Transverse colon (tissue), 4 donors: ENCODE results near the gene DENND1A. TPM values are rescaled to one million over a fixed set of nuclear protein-coding genes. Genes with fewer than 3 reads are reported as not detected.

Source experiments
- DNase-seq: peaks from one replicate; pipeline ENCODE4 v3.0.0-alpha.2; 2019
- H3K27ac ChIP-seq, 4 donors: fragments of 200-600 bp; sonication (generic); 2 replicates each; pipeline ENCODE4 v1.5.1; 2016 to 2018; ENCODE audit warnings: inconsistent platforms in 4 of 4
- H3K27me3 ChIP-seq: fragments of 200-600 bp; sonication (generic); 2 replicates; pipeline ENCODE4 v1.5.1; 2017; ENCODE audit warnings: inconsistent platforms
- H3K36me3 ChIP-seq, 4 donors: fragments of 200-600 bp; sonication (generic); 2 replicates each; pipeline ENCODE4 v1.5.1; 2017 to 2019; ENCODE audit warnings: inconsistent platforms in 4 of 4
- H3K4me1 ChIP-seq, 4 donors: fragments of 200-600 bp; sonication (generic); 2 replicates each; pipeline ENCODE4 v1.5.1; 2017 to 2020; ENCODE audit warnings: inconsistent platforms in 4 of 4
- H3K4me3 ChIP-seq, 4 donors: fragments of 200-600 bp; sonication (generic); 1 replicate in 1 of 4; 2 replicates in 3 of 4; pipeline versions ENCODE4 v1.5.1 to v1.6.1; 2017 to 2019; ENCODE audit warnings: inconsistent platforms in 4 of 4
- H3K9me3 ChIP-seq, 2 donors: fragments of 200-600 bp; sonication (generic); 2 replicates each; pipeline ENCODE4 v1.5.1; 2017 to 2019; ENCODE audit warnings: inconsistent platforms in 2 of 2
- EP300 ChIP-seq: sonication (generic); formaldehyde crosslinking; IDR thresholded peaks from one replicate; pipeline ENCODE4 v1.6.1; 2017; ENCODE audit warnings: antibody characterized with exemption, low read depth
- POLR2A ChIP-seq: fragments of 450-650 bp; IDR thresholded peaks from one replicate; pipeline ENCODE4 v1.6.1; 2016; ENCODE audit warnings: antibody characterized with exemption, mild to moderate bottlenecking, moderate library complexity
- POLR2AphosphoS5 ChIP-seq, 3 donors: sonication (generic); formaldehyde crosslinking; IDR thresholded peaks; one replicate each; pipeline ENCODE4 v1.6.1; 2016; ENCODE audit warnings: antibody characterized with exemption in 3 of 3
- WGBS, 2 donors: methylation state at CpG; one replicate each; pipeline ENCODE4 v1.1.5; 2018; ENCODE audit warnings: low coverage in 1 of 2; 5-methylcytosine and 5-hydroxymethylcytosine counted together
- in situ Hi-C, 4 donors: fragments of 200-750 bp; cut with MboI; loops; one replicate each; pipeline versions ENCODE4 v1.15.0 to v1.15.1; 2017; ENCODE audit warnings: low sequenced_read_pairs in 3 of 4, low pct_ligation_motif_present in 1 of 4, low pct_unique_long_range_greater_than_20kb in 1 of 4
- intact Hi-C: fragments of 100-400 bp; cut with DNase I; formaldehyde crosslinking; loops from one replicate; pipeline ENCODE4 v1.15.1; 2023; ENCODE audit warnings: low total_unique reads
- total RNA-seq, 4 donors: library from RNA; depleted of rRNA; stranded (reverse); fragments of >200 nt; gene quantifications; one replicate each; pipeline ENCODE4 v1.1.0, GENCODE V29; 2016
- TF ChIP-seq, protein P1 (sequence below), 5 experiments: fragments of 200-600 bp in 3 of 5; fragments of 450-650 bp in 2 of 5; sonication (generic) in 3 of 5; IDR thresholded peaks; 1 replicate in 2 of 5; 2 replicates in 3 of 5; pipeline ENCODE4 v1.5.1; 2016 to 2017; ENCODE audit warnings: antibody characterized with exemption in 5 of 5, inconsistent platforms in 3 of 5, mild to moderate bottlenecking in 2 of 5, moderate library complexity in 1 of 5

The DENND1A gene
- total RNA-seq, 4 donors from 2014 or later: 12.5 to 78.6 (median 40.0) TPM

DNA sequence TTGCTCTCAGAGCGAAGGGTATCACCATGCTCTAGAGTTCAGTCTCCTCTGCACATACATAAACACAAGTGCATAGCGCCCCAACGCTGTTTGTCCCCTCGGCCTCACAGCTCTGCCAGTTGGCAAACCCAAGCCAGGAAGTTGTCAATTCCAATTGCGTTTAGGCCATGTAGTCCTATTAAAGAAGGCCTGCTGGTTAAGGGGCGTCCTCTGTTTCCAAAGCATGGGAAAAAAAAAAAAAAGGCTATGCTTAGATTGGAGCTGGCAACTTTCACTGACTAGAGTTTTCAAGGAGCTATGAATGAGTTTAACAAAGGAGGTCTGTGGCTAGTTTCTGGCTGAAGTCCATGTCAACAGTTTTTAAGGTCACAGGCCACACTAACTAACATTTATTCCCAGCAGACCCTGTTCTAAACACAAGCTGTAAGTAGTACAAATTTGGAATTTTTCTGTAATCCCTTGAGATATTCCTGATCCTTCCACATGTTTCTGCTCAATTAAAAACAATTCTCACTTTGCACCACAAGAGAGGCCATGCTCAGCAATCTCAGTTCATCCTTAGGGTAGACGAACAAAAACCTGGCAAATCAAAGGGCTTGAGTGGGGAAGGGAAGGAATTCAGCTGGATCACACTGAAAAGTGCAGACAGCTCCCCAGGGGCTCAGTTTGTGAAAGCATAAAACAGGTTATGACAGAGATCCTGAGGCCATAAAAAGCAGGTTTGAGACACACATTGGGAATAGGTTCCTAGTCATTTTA is 187.7 kb downstream of the DENND1A start:
- TF ChIP-seq, protein P1, sequence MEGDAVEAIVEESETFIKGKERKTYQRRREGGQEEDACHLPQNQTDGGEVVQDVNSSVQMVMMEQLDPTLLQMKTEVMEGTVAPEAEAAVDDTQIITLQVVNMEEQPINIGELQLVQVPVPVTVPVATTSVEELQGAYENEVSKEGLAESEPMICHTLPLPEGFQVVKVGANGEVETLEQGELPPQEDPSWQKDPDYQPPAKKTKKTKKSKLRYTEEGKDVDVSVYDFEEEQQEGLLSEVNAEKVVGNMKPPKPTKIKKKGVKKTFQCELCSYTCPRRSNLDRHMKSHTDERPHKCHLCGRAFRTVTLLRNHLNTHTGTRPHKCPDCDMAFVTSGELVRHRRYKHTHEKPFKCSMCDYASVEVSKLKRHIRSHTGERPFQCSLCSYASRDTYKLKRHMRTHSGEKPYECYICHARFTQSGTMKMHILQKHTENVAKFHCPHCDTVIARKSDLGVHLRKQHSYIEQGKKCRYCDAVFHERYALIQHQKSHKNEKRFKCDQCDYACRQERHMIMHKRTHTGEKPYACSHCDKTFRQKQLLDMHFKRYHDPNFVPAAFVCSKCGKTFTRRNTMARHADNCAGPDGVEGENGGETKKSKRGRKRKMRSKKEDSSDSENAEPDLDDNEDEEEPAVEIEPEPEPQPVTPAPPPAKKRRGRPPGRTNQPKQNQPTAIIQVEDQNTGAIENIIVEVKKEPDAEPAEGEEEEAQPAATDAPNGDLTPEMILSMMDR (IDR thresholded peaks at IDR 0.05): no peak
- no peak for TF ChIP-seq POLR2AphosphoS5 (IDR thresholded peaks at IDR 0.05)
- in situ Hi-C loops (no loop called here), intact Hi-C loops (no loop called here)
- Histone ChIP-seq H3K9me3 (no peaks in the 10 kb centered on the region), H3K27ac (peak overlapping the region in 1 of 4 donors; percentile 9), H3K36me3 (no peaks in the 10 kb centered on the region), H3K27me3 (no peaks in the 10 kb centered on the region), H3K4me1 (peaks cover 0 to 19% (median 2%) of the 10 kb centered on the region in 4 donors), H3K4me3 (no peak overlapping the region)
- 38 to 71% methylated on average over 4 to 7 of the region's 7 CpGs for WGBS, 2 donors
- no peak for DNase-seq

DNA sequence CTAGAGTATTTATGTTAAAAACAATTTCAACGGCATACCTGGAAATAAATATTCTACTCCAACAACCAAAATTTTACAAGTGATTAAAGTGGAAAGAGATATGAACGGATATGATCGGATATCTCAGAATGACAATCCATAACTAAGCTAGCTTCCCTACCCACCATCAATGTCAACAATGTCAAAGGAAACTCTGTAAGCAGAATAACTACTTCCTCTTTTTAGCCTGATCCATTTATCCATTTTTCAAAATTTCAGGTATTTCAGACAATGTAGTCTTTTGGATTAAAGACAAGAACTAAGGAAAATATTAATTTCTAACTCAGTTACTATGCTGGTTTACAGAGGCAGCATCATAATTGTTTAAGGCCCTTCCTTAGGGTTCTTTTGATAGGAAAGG is 188.7 kb downstream of the DENND1A start:
- DNase-seq: no peak
- H3K9me3 ChIP-seq: no peaks in the 10 kb centered on the region
- in situ Hi-C loops: no loop called here
- H3K4me3 ChIP-seq: no peak overlapping the region
- peaks cover 0 to 19% (median 2%) of the 10 kb centered on the region in 4 donors for H3K4me1 ChIP-seq
- no peaks in the 10 kb centered on the region for H3K27me3 ChIP-seq
- intact Hi-C loops: no loop called here
- WGBS, 2 donors: 83 to 86% methylated on average over 3 of the region's 3 CpGs
- no peaks in the 10 kb centered on the region for H3K36me3 ChIP-seq
- no peak overlapping the region for H3K27ac ChIP-seq
- no peak for TF ChIP-seq POLR2A
- TF ChIP-seq POLR2AphosphoS5 (IDR thresholded peaks at IDR 0.05): no peak
- TF ChIP-seq EP300: no peak
- TF ChIP-seq, protein P1 (IDR thresholded peaks at IDR 0.05): no peak

DNA sequence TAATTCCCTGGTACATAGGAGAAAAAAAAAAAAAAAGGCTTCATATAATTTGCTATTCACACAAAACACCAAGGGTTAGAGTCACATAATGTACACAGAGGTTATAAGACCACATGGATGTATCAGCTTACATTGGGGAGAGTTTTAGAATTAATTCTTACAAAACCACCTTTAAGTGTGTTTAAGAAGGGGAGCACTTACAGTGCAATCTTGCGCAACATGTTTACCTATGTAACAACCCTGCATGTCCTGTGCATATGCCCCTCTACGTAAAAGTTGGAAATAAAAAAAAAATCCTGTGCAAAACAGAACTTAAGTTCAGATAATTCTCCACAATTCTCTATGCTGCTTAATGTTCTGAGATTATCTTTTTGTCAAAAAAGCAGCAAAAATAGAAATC is 190.0 kb downstream of the DENND1A start:
- H3K9me3 ChIP-seq: no peaks in the 10 kb centered on the region
- no peaks in the 10 kb centered on the region for H3K36me3 ChIP-seq
- intact Hi-C loops (no loop called here), in situ Hi-C loops (no loop called here)
- no peak for DNase-seq
- H3K4me3 ChIP-seq: no peak overlapping the region
- peaks cover 0 to 19% (median 2%) of the 10 kb centered on the region in 4 donors for H3K4me1 ChIP-seq
- WGBS, 2 donors: 65 to 80% methylated on average over 2 of the region's 2 CpGs
- no peak overlapping the region for H3K27ac ChIP-seq
- no peaks in the 10 kb centered on the region for H3K27me3 ChIP-seq
- TF ChIP-seq, protein P1 (IDR thresholded peaks at IDR 0.05): no peak
- TF ChIP-seq POLR2AphosphoS5 (IDR thresholded peaks at IDR 0.05) (no peak), POLR2A (no peak), EP300 (no peak)

DNA sequence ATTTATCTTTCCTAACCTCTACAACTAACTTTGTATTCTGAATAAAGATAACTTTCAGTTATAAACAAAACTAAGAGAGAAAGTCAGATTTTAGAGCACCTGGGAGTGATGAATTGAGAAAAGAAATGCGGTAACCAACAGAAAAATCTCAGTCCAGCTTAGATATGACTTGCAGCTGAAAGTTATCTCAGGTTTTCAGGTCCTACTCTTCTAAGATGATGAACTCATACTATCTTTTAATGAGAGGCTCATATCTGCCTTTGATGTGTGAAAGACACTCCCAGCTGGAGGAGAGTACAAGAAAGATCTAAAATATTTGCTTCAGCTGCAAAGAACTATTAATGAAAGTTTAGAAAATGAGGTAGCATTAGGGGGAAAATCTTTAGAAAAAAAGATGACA is 190.5 kb downstream of the DENND1A start:
- Histone ChIP-seq H3K9me3 (no peaks in the 10 kb centered on the region), H3K4me1 (peaks cover 0 to 19% (median 2%) of the 10 kb centered on the region in 4 donors), H3K27me3 (no peaks in the 10 kb centered on the region), H3K36me3 (no peaks in the 10 kb centered on the region), H3K27ac (no peak overlapping the region), H3K4me3 (no peak overlapping the region)
- TF ChIP-seq POLR2A (no peak), POLR2AphosphoS5 (IDR thresholded peaks at IDR 0.05) (no peak), EP300 (no peak)
- TF ChIP-seq, protein P1 (IDR thresholded peaks at IDR 0.05): no peak
- in situ Hi-C loops (no loop called here), intact Hi-C loops (no loop called here)
- no peak for DNase-seq
- 89 to 100% methylated on average over 1 of the region's 1 CpG for WGBS, 2 donors
